Right lobe of liver (tissue), 6 donors: ENCODE measurements around the gene FAH. TPM values are rescaled to one million over a fixed set of nuclear protein-coding genes. Genes with fewer than 3 reads are reported as not detected.

Experiments used
- ATAC-seq, 4 donors: fragments of 200-7000 bp; cut with Tn5 transposase; one replicate each; pipeline ENCODE4 v1.9.1; 2020; ENCODE audit warnings: mild to moderate bottlenecking in 4 of 4, moderate library complexity in 4 of 4
- DNase-seq, 3 donors: peaks; one replicate each; pipeline ENCODE4 v3.0.0-alpha.2; 2020
- H3K27ac ChIP-seq, 3 donors: fragments of 200-600 bp; one replicate each; pipeline ENCODE4 v1.8.0; 2022
- H3K27me3 ChIP-seq, 2 donors: fragments of 200-600 bp; one replicate each; pipeline ENCODE4 v1.8.0; 2022
- H3K36me3 ChIP-seq, 4 donors: fragments of 200-600 bp; sonication (generic) in 1 of 4; one replicate each; pipeline versions ENCODE4 v1.5.1 to v1.8.0; 2017 to 2022; ENCODE audit warnings: control low read depth in 1 of 4
- H3K4me1 ChIP-seq, 4 donors: fragments of 200-600 bp; sonication (generic) in 1 of 4; one replicate each; pipeline versions ENCODE4 v1.5.1 to v1.8.0; 2017 to 2022; ENCODE audit warnings: control low read depth in 1 of 4
- H3K4me3 ChIP-seq, 3 donors: fragments of 200-600 bp; one replicate each; pipeline ENCODE4 v1.8.0; 2022
- H3K9me3 ChIP-seq, 4 donors: fragments of 200-600 bp; sonication (generic) in 1 of 4; one replicate each; pipeline versions ENCODE4 v1.5.1 to v1.8.0; 2017 to 2022; ENCODE audit warnings: control low read depth in 1 of 4
- POLR2A ChIP-seq: fragments of 450-650 bp; IDR thresholded peaks from one replicate; pipeline ENCODE4 v1.6.1; 2017; ENCODE audit warnings: antibody characterized with exemption, mild to moderate bottlenecking
- WGBS: methylation state at CpG from one replicate; pipeline ENCODE4 v1.1.6; 2018; ENCODE audit warnings: low coverage, low lambda C conversion rate; ENCODE audit not compliant: insufficient coverage; ENCODE audit errors: missing lambda C conversion rate; 5-methylcytosine and 5-hydroxymethylcytosine counted together
- intact Hi-C, 2 donors: fragments of 100-400 bp; cut with DNase I; formaldehyde crosslinking; loops; one replicate each; pipeline versions ENCODE4 v1.11.2 to v1.14.1; 2022
- total RNA-seq, 6 experiments: library from RNA; depleted of rRNA in 2 of 6; stranded (reverse); fragments of >200 nt in 2 of 6; fragmentation: NEBNext Ultra II Directional in 3 of 6; extraction: Animal tissue kit (Norgen Biotek cat#: 25700) in 3 of 6; gene quantifications; one replicate each; pipeline versions ENCODE4 v1.1.0 to v1.2.4, GENCODE V29; 2016 to 2023
- TF ChIP-seq, protein P1 (sequence below), 4 donors: fragments of 200-600 bp in 3 of 4; fragments of 450-650 bp in 1 of 4; IDR thresholded peaks; one replicate each; pipeline versions ENCODE4 v1.5.1 to v1.8.0; 2016 to 2022; ENCODE audit warnings: antibody characterized with exemption in 4 of 4, mild to moderate bottlenecking in 2 of 4
- donor health status: DM: no; HTN: yes; CAD: no.
- donor health status: DM: no; HTN: no; CAD: no.
- donor health status: DM: no; HTN: no; CAD: no.
- donor health status: DM: no; HTN: yes; CAD: no.
- donor health status: DM: no; HTN: yes; CAD: no.

The FAH gene
- total RNA-seq, 6 experiments from 2014 or later: 164 to 250 (median 219) TPM

DNA sequence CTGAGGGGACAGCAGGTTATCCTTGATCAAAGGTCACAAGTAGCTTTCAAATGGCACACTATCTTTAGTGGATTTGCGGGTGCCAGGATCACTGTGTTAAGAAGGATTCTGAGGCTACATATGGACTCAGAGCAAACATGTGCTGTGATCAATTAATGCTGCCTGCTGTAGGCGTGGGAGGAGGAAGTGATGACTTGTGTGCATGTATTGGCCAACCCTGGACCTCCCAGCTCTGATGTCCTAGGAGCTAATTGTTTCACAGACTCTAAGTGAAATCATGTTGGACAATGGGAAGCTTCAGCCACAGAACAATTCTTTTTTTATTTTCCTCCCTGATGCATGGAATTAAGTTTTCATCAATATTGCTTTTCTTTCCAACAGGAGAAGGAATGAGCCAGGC, 24.4 kb downstream of the FAH start:
- no peaks in the 10 kb centered on the region for H3K27me3 ChIP-seq
- H3K4me3 ChIP-seq: no peak overlapping the region
- H3K9me3 ChIP-seq: no peaks in the 10 kb centered on the region
- no peak overlapping the region for H3K27ac ChIP-seq
- intact Hi-C loops: loop anchor here (10.0 kb wide), 1 partner anchor 112 kb away; no protein-coding TSS in a partner anchor
- peaks cover 0 to 63% (median 34%) of the 10 kb centered on the region in 4 donors for H3K36me3 ChIP-seq
- peaks cover 0 to 48% (median 24%) of the 10 kb centered on the region in 4 donors for H3K4me1 ChIP-seq
- WGBS: 67% methylated on average over 1 of the region's 2 CpGs
- DNase-seq: no peak
- TF ChIP-seq, protein P1, sequence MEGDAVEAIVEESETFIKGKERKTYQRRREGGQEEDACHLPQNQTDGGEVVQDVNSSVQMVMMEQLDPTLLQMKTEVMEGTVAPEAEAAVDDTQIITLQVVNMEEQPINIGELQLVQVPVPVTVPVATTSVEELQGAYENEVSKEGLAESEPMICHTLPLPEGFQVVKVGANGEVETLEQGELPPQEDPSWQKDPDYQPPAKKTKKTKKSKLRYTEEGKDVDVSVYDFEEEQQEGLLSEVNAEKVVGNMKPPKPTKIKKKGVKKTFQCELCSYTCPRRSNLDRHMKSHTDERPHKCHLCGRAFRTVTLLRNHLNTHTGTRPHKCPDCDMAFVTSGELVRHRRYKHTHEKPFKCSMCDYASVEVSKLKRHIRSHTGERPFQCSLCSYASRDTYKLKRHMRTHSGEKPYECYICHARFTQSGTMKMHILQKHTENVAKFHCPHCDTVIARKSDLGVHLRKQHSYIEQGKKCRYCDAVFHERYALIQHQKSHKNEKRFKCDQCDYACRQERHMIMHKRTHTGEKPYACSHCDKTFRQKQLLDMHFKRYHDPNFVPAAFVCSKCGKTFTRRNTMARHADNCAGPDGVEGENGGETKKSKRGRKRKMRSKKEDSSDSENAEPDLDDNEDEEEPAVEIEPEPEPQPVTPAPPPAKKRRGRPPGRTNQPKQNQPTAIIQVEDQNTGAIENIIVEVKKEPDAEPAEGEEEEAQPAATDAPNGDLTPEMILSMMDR (IDR thresholded peaks at IDR 0.05): no peak
- no peak for TF ChIP-seq POLR2A
- no peak for ATAC-seq

DNA sequence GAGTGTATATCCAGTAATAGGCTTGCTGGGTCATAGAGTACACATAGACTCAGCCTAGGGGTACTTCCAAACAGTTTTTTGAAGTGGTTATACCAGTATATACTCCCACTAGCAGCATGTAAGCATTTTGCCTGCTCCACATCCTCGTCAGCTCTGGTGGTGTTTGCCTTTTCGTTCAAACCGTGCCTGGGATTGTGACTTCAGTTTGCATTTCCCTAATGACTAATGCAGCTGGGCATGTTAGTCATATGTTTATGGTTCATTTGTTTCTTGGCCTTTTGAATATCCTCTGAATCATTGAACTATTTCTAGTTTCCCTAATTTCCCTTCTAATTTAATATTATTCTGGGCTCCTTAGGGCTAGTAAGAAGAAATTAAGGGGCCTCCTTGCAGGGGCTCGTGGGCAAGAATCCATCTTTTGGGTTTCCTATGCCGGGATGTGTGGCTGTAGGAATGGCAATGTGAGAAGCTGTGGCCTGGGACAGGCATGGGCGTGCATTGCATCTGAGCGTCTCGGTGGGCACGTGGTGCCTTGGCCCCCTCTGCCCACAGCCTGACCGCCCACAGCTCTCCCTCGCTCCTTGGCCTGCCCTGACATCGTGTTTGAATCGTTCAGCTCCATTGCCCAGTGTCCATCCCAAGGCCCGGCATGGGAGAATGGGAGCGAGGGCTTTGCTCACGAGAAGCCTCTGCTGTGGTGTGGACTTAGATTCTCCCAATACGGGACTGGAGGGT, 26.4 kb downstream of the FAH start:
- H3K9me3 ChIP-seq: no peaks in the 10 kb centered on the region
- no peak for DNase-seq
- no peak for ATAC-seq
- peaks cover 0 to 83% (median 43%) of the 10 kb centered on the region in 4 donors for H3K36me3 ChIP-seq
- no peak overlapping the region for H3K27ac ChIP-seq
- intact Hi-C loops: loop anchor here (10.0 kb wide), 1 partner anchor 114 kb away; no protein-coding TSS in a partner anchor
- peaks cover 0 to 27% (median 12%) of the 10 kb centered on the region in 4 donors for H3K4me1 ChIP-seq
- no peaks in the 10 kb centered on the region for H3K27me3 ChIP-seq
- no peak overlapping the region for H3K4me3 ChIP-seq
- WGBS: 84% methylated on average over 17 of the region's 17 CpGs
- TF ChIP-seq, protein P1 (IDR thresholded peaks at IDR 0.05): no peak
- TF ChIP-seq POLR2A: no peak

DNA sequence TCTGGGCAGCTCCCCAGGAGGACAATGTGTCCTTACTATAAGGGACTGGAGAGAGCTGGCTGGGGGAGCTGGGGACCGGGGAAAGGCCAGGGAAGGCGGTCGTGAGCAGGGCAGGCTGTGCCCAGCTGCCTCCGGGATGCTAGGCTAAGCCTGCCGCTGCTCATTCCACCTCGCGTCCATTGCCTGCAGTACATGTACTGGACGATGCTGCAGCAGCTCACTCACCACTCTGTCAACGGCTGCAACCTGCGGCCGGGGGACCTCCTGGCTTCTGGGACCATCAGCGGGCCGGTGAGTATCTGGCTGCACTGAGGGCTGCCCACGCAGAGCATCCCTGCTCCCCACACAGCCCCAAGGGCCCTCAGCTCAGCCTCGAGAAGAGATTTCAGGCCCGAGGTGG, 27.1 kb downstream of the FAH start:
- Histone ChIP-seq H3K4me3 (no peak overlapping the region), H3K36me3 (peaks cover 0 to 87% (median 46%) of the 10 kb centered on the region in 4 donors), H3K27ac (no peak overlapping the region), H3K4me1 (peaks cover 0 to 20% (median 8%) of the 10 kb centered on the region in 4 donors), H3K27me3 (no peaks in the 10 kb centered on the region), H3K9me3 (no peaks in the 10 kb centered on the region)
- WGBS: 100% methylated on average over 1 of the region's 16 CpGs
- TF ChIP-seq, protein P1 (IDR thresholded peaks at IDR 0.05): no peak
- no peak for TF ChIP-seq POLR2A
- ATAC-seq (no peak), DNase-seq (no peak)
- intact Hi-C loops: loop anchor here (10.0 kb wide), 1 partner anchor 115 kb away; no protein-coding TSS in a partner anchor

DNA sequence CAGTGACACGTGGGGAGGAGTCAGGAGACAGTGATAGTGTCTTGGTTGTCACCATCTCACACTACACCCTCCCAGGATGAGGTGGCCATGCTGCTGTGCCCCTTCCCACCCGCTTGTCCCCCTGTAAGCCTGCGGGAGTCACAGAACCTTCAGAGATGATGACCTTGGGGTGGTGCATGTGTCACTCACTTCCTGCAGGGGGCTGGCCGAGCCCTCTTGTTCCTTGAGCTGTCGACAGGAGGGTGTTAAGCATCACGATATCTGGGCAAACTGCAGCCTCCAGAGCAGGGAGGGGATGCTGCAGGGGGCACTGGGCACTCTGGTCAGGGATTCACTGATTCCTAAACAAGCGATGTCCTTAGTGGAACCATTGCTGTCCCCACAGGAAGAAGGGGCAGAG, 27.7 kb downstream of the FAH start:
- intact Hi-C loops: no loop called here
- Histone ChIP-seq H3K36me3 (peaks cover 0 to 87% (median 45%) of the 10 kb centered on the region in 4 donors), H3K27me3 (no peaks in the 10 kb centered on the region), H3K9me3 (no peaks in the 10 kb centered on the region), H3K4me3 (no peak overlapping the region), H3K27ac (no peak overlapping the region), H3K4me1 (peaks cover 0 to 15% (median 6%) of the 10 kb centered on the region in 4 donors)
- 100% methylated on average over 1 of the region's 7 CpGs for WGBS
- DNase-seq (no peak), ATAC-seq (no peak)
- no peak for TF ChIP-seq POLR2A
- TF ChIP-seq, protein P1 (IDR thresholded peaks at IDR 0.05): no peak
